Neutrophil (primary cell): ENCODE measurements around the gene MYO7B.

Experiments
- H3K27ac ChIP-seq: fragments of 200-600 bp; sonication (generic); 2 replicates; pipeline ENCODE4 v1.5.1; 2016; ENCODE audit warnings: mild to moderate bottlenecking, moderate library complexity
- H3K27me3 ChIP-seq: fragments of 200-600 bp; sonication (generic); 2 replicates; pipeline ENCODE4 v1.6.0; 2016; ENCODE audit warnings: mild to moderate bottlenecking
- H3K36me3 ChIP-seq: fragments of 200-600 bp; sonication (generic); 2 replicates; pipeline ENCODE4 v1.5.1; 2017
- H3K4me1 ChIP-seq, 2 experiments: fragments of 200-600 bp in 1 of 2; sonication (generic) in 1 of 2; 1 replicate in 1 of 2; 2 replicates in 1 of 2; pipeline versions ENCODE4 v1.5.1 to v1.6.1; 2013 to 2016; ENCODE audit warnings: low read depth in 1 of 2, low read length in 1 of 2, mild to moderate bottlenecking in 1 of 2, moderate library complexity in 1 of 2; ENCODE audit not compliant: control insufficient read depth in 1 of 2, insufficient read depth in 1 of 2
- H3K4me3 ChIP-seq, 2 experiments: fragments of 200-600 bp in 1 of 2; sonication (generic) in 1 of 2; 1 replicate in 1 of 2; 2 replicates in 1 of 2; pipeline ENCODE4 v1.5.1; 2013 to 2016; ENCODE audit warnings: low read depth in 1 of 2, low read length in 1 of 2, mild to moderate bottlenecking in 1 of 2, moderate library complexity in 1 of 2
- H3K9me3 ChIP-seq: fragments of 200-600 bp; sonication (generic); 2 replicates; pipeline ENCODE4 v1.5.1; 2016
- CTCF ChIP-seq: fragments of 200-600 bp; sonication (generic); IDR thresholded peaks from 2 replicates; pipeline ENCODE4 v1.5.1; 2016; ENCODE audit warnings: antibody characterized with exemption

Gene MYO7B

GRCh38 chr2:127609818-127610217 is 74.3 kb downstream of the MYO7B start:
- Histone ChIP-seq H3K9me3 (no peaks in the 10 kb centered on the region), H3K4me1 (no peaks in the 10 kb centered on the region), H3K27me3 (no peaks in the 10 kb centered on the region), H3K36me3 (peaks cover 22% of the 10 kb centered on the region), H3K27ac (no peak overlapping the region), H3K4me3 (no peak overlapping the region)
- no peak for TF ChIP-seq CTCF

- peaks cover 22% of the 10 kb centered on the region for H3K36me3 ChIP-seq
- H3K27ac ChIP-seq, result no peak overlapping the region
- no peaks in the 10 kb centered on the region for H3K4me1 ChIP-seq
- TF ChIP-seq CTCF, result no peak
- no peaks in the 10 kb centered on the region for H3K27me3 ChIP-seq
- no peak overlapping the region for H3K4me3 ChIP-seq
- H3K9me3 ChIP-seq, result no peaks in the 10 kb centered on the region
Observed at GRCh38 chr2:127610561-127610960, 75.1 kb downstream of the MYO7B start.

GRCh38 chr2:127611076-127611925 is 75.8 kb downstream of the MYO7B start:
- H3K4me1 ChIP-seq, result no peaks in the 10 kb centered on the region
- H3K27me3 ChIP-seq, result no peaks in the 10 kb centered on the region
- H3K27ac ChIP-seq, result no peak overlapping the region
- H3K36me3 ChIP-seq, result peaks cover 22% of the 10 kb centered on the region
- TF ChIP-seq CTCF, result no peak
- no peaks in the 10 kb centered on the region for H3K9me3 ChIP-seq
- H3K4me3 ChIP-seq, result no peak overlapping the region

GRCh38 chr2:127612111-127612822 is 76.8 kb downstream of the MYO7B start:
- H3K4me3 ChIP-seq, result no peak overlapping the region
- no peak overlapping the region for H3K27ac ChIP-seq
- TF ChIP-seq CTCF, result no peak
- H3K9me3 ChIP-seq, result no peaks in the 10 kb centered on the region
- no peaks in the 10 kb centered on the region for H3K27me3 ChIP-seq
- peaks cover 18% of the 10 kb centered on the region for H3K36me3 ChIP-seq
- no peaks in the 10 kb centered on the region for H3K4me1 ChIP-seq

GRCh38 chr2:127614246-127614645 is 78.8 kb downstream of the MYO7B start:
- H3K27me3 ChIP-seq, result no peaks in the 10 kb centered on the region
- H3K4me3 ChIP-seq, result no peak overlapping the region
- no peak for TF ChIP-seq CTCF
- H3K36me3 ChIP-seq, result peaks cover 12% of the 10 kb centered on the region
- H3K4me1 ChIP-seq, result no peaks in the 10 kb centered on the region
- H3K27ac ChIP-seq, result no peak overlapping the region
- H3K9me3 ChIP-seq, result no peaks in the 10 kb centered on the region
